Skeletal muscle tissue (tissue), 4 donors: ENCODE results near the gene FGFRL1. TPM values are rescaled to one million over a fixed set of nuclear protein-coding genes. Genes with fewer than 3 reads are reported as not detected.

Experiments used
- H3K27ac ChIP-seq: one replicate; pipeline ENCODE4 v1.7.0; 2013; ENCODE audit warnings: mild to moderate bottlenecking, low read depth, low read length, inconsistent platforms
- H3K27me3 ChIP-seq, 3 donors: one replicate each; pipeline ENCODE4 v1.7.0; 2013; ENCODE audit warnings: low read length in 3 of 3; ENCODE audit not compliant: control insufficient read depth in 3 of 3, insufficient read depth in 3 of 3
- H3K36me3 ChIP-seq, 3 donors: one replicate each; pipeline ENCODE4 v1.7.0; 2013; ENCODE audit warnings: low read length in 3 of 3; ENCODE audit not compliant: control insufficient read depth in 3 of 3, insufficient read depth in 3 of 3
- H3K4me1 ChIP-seq, 3 donors: one replicate each; pipeline ENCODE4 v1.7.0; 2013; ENCODE audit warnings: low read length in 3 of 3, mild to moderate bottlenecking in 3 of 3; ENCODE audit not compliant: control insufficient read depth in 3 of 3, insufficient read depth in 3 of 3
- H3K4me3 ChIP-seq, 3 donors: one replicate each; pipeline ENCODE4 v1.7.0; 2013; ENCODE audit warnings: low read length in 3 of 3
- H3K9ac ChIP-seq, 3 donors: one replicate each; pipeline ENCODE4 v1.7.0; 2013; ENCODE audit warnings: low read length in 3 of 3, mild to moderate bottlenecking in 3 of 3, moderate library complexity in 2 of 3, low read depth in 1 of 3
- H3K9me3 ChIP-seq, 3 donors: one replicate each; pipeline ENCODE4 v1.7.0; 2013; ENCODE audit warnings: low read length in 3 of 3; ENCODE audit not compliant: control insufficient read depth in 3 of 3
- total RNA-seq: library from RNA; depleted of rRNA; stranded (reverse); fragments of >200 nt; gene quantifications from one replicate; pipeline ENCODE4 v1.2.3, GENCODE V29; 2014
- donor health status: Osteomylitis.

FGFRL1 gene
- total RNA-seq, 1 donor from 2014 or later: 54.3 TPM

- Histone ChIP-seq H3K4me1 (peaks cover under 1 to 2% (median 1%) of the 10 kb centered on the region in 3 donors), H3K27ac (no peak overlapping the region), H3K4me3 (no peak overlapping the region), H3K36me3 (no peaks in the 10 kb centered on the region), H3K27me3 (no peaks in the 10 kb centered on the region), H3K9ac (no peak overlapping the region), H3K9me3 (no peaks in the 10 kb centered on the region)
Observed at GRCh38 chr4:1015746-1016145, 4.3 kb downstream of the FGFRL1 start.

GRCh38 chr4:1017211-1017610 is 5.8 kb downstream of the FGFRL1 start:
- Histone ChIP-seq H3K4me3 (no peak overlapping the region), H3K4me1 (no peaks in the 10 kb centered on the region), H3K9me3 (no peaks in the 10 kb centered on the region), H3K36me3 (no peaks in the 10 kb centered on the region), H3K27ac (no peak overlapping the region), H3K9ac (no peak overlapping the region), H3K27me3 (no peaks in the 10 kb centered on the region)

GRCh38 chr4:1017706-1018105 is 6.3 kb downstream of the FGFRL1 start:
- Histone ChIP-seq H3K27me3 (no peaks in the 10 kb centered on the region), H3K27ac (no peak overlapping the region), H3K36me3 (no peaks in the 10 kb centered on the region), H3K9ac (no peak overlapping the region), H3K9me3 (no peaks in the 10 kb centered on the region), H3K4me3 (no peak overlapping the region), H3K4me1 (no peaks in the 10 kb centered on the region)

GRCh38 chr4:1018147-1019020 is 7.0 kb downstream of the FGFRL1 start:
- no peaks in the 10 kb centered on the region for H3K36me3 ChIP-seq
- H3K27me3 ChIP-seq: no peaks in the 10 kb centered on the region
- H3K27ac ChIP-seq: no peak overlapping the region
- H3K4me1 ChIP-seq: no peaks in the 10 kb centered on the region
- no peak overlapping the region for H3K4me3 ChIP-seq
- H3K9ac ChIP-seq: no peak overlapping the region
- no peaks in the 10 kb centered on the region for H3K9me3 ChIP-seq

- peaks cover 0 to 1% (median 0%) of the 10 kb centered on the region in 3 donors for H3K36me3 ChIP-seq
- no peak overlapping the region for H3K27ac ChIP-seq
- H3K4me3 ChIP-seq: no peak overlapping the region
- no peaks in the 10 kb centered on the region for H3K4me1 ChIP-seq
- H3K27me3 ChIP-seq: no peaks in the 10 kb centered on the region
- H3K9me3 ChIP-seq: no peaks in the 10 kb centered on the region
- H3K9ac ChIP-seq: no peak overlapping the region
Observed at GRCh38 chr4:1019320-1019719, 7.9 kb downstream of the FGFRL1 start.

GRCh38 chr4:1019729-1020470 is 8.5 kb downstream of the FGFRL1 start:
- peaks cover 0 to 2% (median 0%) of the 10 kb centered on the region in 3 donors for H3K36me3 ChIP-seq
- no peak overlapping the region for H3K4me3 ChIP-seq
- H3K27ac ChIP-seq: no peak overlapping the region
- H3K4me1 ChIP-seq: no peaks in the 10 kb centered on the region
- no peak overlapping the region for H3K9ac ChIP-seq
- no peaks in the 10 kb centered on the region for H3K9me3 ChIP-seq
- no peaks in the 10 kb centered on the region for H3K27me3 ChIP-seq

- Histone ChIP-seq H3K9me3 (no peaks in the 10 kb centered on the region), H3K36me3 (peaks cover 2 to 11% (median 10%) of the 10 kb centered on the region in 3 donors), H3K27ac (no peak overlapping the region), H3K4me3 (no peak overlapping the region), H3K9ac (no peak overlapping the region), H3K4me1 (peaks cover 0 to 3% (median 0%) of the 10 kb centered on the region in 3 donors), H3K27me3 (no peaks in the 10 kb centered on the region)
Observed at GRCh38 chr4:1021386-1022050, 10.1 kb downstream of the FGFRL1 start.

GRCh38 chr4:1022051-1022738 is 10.8 kb downstream of the FGFRL1 start:
- no peaks in the 10 kb centered on the region for H3K27me3 ChIP-seq
- no peak overlapping the region for H3K4me3 ChIP-seq
- peaks cover 0 to 3% (median 0%) of the 10 kb centered on the region in 3 donors for H3K4me1 ChIP-seq
- no peaks in the 10 kb centered on the region for H3K9me3 ChIP-seq
- no peak overlapping the region for H3K27ac ChIP-seq
- no peak overlapping the region for H3K9ac ChIP-seq
- peaks cover 2 to 11% (median 10%) of the 10 kb centered on the region in 3 donors for H3K36me3 ChIP-seq

GRCh38 chr4:1022739-1023066 is 11.3 kb downstream of the FGFRL1 start:
- Histone ChIP-seq H3K9me3 (no peaks in the 10 kb centered on the region), H3K27ac (no peak overlapping the region), H3K4me1 (peaks cover 0 to 3% (median 0%) of the 10 kb centered on the region in 3 donors), H3K36me3 (peaks cover 2 to 11% (median 10%) of the 10 kb centered on the region in 3 donors), H3K4me3 (no peak overlapping the region), H3K9ac (no peak overlapping the region), H3K27me3 (no peaks in the 10 kb centered on the region)
